PC-9 (cell line): ENCODE measurements around the gene IMP4. TPM values are rescaled to one million over a fixed set of nuclear protein-coding genes. Genes with fewer than 3 reads are reported as not detected.

Experiments used
- BruUV-seq: library from RNA; stranded (reverse); fragments of 400-500 nt; replicated peaks from 2 replicates; lab custom pipeline; 2021; lab: Mats Ljungman, UMichigan
- CTCF ChIA-PET: fragments of 300-600 bp; sonication (Branson Sonifier 250); formaldehyde crosslinking; loops from one replicate; lab custom pipeline; 2022; ENCODE audit warnings: antibody characterized with exemption; lab: Charles Lee
- POLR2A ChIA-PET: fragments of 300-600 bp; sonication (Branson Sonifier 250); formaldehyde crosslinking; loops from one replicate; lab custom pipeline; 2022; ENCODE audit warnings: antibody characterized with exemption; ENCODE audit not compliant: unreplicated experiment; lab: Charles Lee
- DNase-seq, 2 experiments: peaks; one replicate each; pipeline versions ENCODE4 v3.0.0 to v3.0.0-alpha.2; 2015 to 2022; ENCODE audit warnings: mixed read lengths in 1 of 2
- H2AFZ ChIP-seq: fragments of 200-600 bp; sonication (generic); 2 replicates; pipeline ENCODE4 v1.8.1; 2017; ENCODE audit warnings: antibody characterized with exemption
- H3F3A ChIP-seq: fragments of 200-600 bp; sonication (generic); 2 replicates; pipeline ENCODE4 v1.8.1; 2017; ENCODE audit warnings: antibody characterized with exemption, mild to moderate bottlenecking, low read depth; ENCODE audit not compliant: insufficient read depth
- H3K27ac ChIP-seq: fragments of 200-600 bp; sonication (generic); 2 replicates; pipeline ENCODE4 v1.6.1; 2016; ENCODE audit warnings: mixed run types
- H3K27me3 ChIP-seq: fragments of 200-600 bp; sonication (generic); 2 replicates; pipeline ENCODE4 v1.6.1; 2016; ENCODE audit warnings: low read depth, mixed run types; ENCODE audit not compliant: insufficient read depth
- H3K36me3 ChIP-seq: fragments of 200-600 bp; sonication (generic); 2 replicates; pipeline ENCODE4 v1.6.1; 2016; ENCODE audit warnings: low read depth, mixed run types
- H3K4me1 ChIP-seq: fragments of 200-600 bp; sonication (generic); replicated peaks from 2 replicates; pipeline ENCODE4 v1.6.1; 2016; ENCODE audit warnings: mixed run types; ENCODE audit not compliant: insufficient read depth
- H3K4me2 ChIP-seq: fragments of 200-600 bp; sonication (generic); 2 replicates; pipeline ENCODE4 v1.6.1; 2017; ENCODE audit warnings: mixed run types
- H3K4me3 ChIP-seq: fragments of 200-600 bp; sonication (generic); 2 replicates; pipeline ENCODE4 v1.6.1; 2016; ENCODE audit warnings: mixed run types
- H3K79me2 ChIP-seq: fragments of 200-600 bp; sonication (generic); 2 replicates; pipeline ENCODE4 v1.6.1; 2017; ENCODE audit warnings: low read depth, mixed run types
- H3K9me2 ChIP-seq: fragments of 200-600 bp; sonication (generic); 2 replicates; pipeline ENCODE4 v1.8.1; 2017; ENCODE audit warnings: mild to moderate bottlenecking; ENCODE audit not compliant: insufficient read depth
- H3K9me3 ChIP-seq: fragments of 200-600 bp; sonication (generic); 2 replicates; pipeline ENCODE4 v1.8.1; 2016; ENCODE audit warnings: low read depth; ENCODE audit not compliant: insufficient read depth
- H4K20me1 ChIP-seq: fragments of 200-600 bp; sonication (generic); 2 replicates; pipeline ENCODE4 v1.8.1; 2017; ENCODE audit not compliant: insufficient read depth
- CTCF ChIP-seq: fragments of 200-600 bp; sonication (generic); conservative IDR thresholded peaks from 2 replicates; pipeline ENCODE4 v1.6.1; 2017; ENCODE audit warnings: mixed run types, antibody characterized with exemption, mild to moderate bottlenecking, moderate library complexity
- EZH2 ChIP-seq: fragments of 200-600 bp; sonication (generic); IDR thresholded peaks from 2 replicates; pipeline ENCODE4 v1.8.0; 2017; ENCODE audit warnings: antibody characterized with exemption, low read depth
- intact Hi-C: fragments of 100-400 bp; cut with micrococcal nuclease; formaldehyde crosslinking; loops from one replicate; pipeline ENCODE4 v1.10.0; 2022; ENCODE audit not compliant: unreplicated experiment
- total RNA-seq: library from RNA; stranded (reverse); gene quantifications from 2 replicates; pipeline ENCODE4 v1.2.3, GENCODE V29; 2021

IMP4 gene
- total RNA-seq, 1 experiment from 2014 or later, result 76.8 TPM

GRCh38 chr2:130339885-130340745 lies 2.6 kb upstream of the IMP4 start:
- H2AFZ ChIP-seq, result no peak overlapping the region
- no peaks in the 10 kb centered on the region for H3K9me2 ChIP-seq
- H3K27me3 ChIP-seq, result no peaks in the 10 kb centered on the region
- H3K9me3 ChIP-seq, result no peaks in the 10 kb centered on the region
- TF ChIP-seq CTCF, result no peak
- no peak for TF ChIP-seq EZH2
- H3K4me3 ChIP-seq, result no peak overlapping the region
- ChIA-PET CTCF (no interaction called here), POLR2A (no interaction called here)
- H4K20me1 ChIP-seq, result peaks cover 3% of the 10 kb centered on the region; the same call in 1 of the 2 replicates
- peaks cover 5% of the 10 kb centered on the region; the same call in 1 of the 2 replicates for H3K36me3 ChIP-seq
- DNase-seq, result no peak
- peaks cover 19% of the 10 kb centered on the region for H3K79me2 ChIP-seq
- no TSS peak for BruUV-seq
- H3F3A ChIP-seq, result peaks cover 11% of the 10 kb centered on the region; the same call in 1 of the 2 replicates
- H3K4me1 ChIP-seq, result peaks cover 25% of the 10 kb centered on the region
- H3K4me2 ChIP-seq, result no peak overlapping the region
- intact Hi-C loops, result no loop called here
- H3K27ac ChIP-seq, result no peak overlapping the region

GRCh38 chr2:130341562-130342019 lies 1.1 kb upstream of the IMP4 start:
- Histone ChIP-seq H4K20me1 (peaks cover 3% of the 10 kb centered on the region; the same call in 1 of the 2 replicates), H3K4me3 (peak overlapping the region; percentile 90), H3K27ac (no peak overlapping the region), H3K79me2 (peaks cover 19% of the 10 kb centered on the region), H3F3A (peaks cover 11% of the 10 kb centered on the region; the same call in 1 of the 2 replicates), H3K4me1 (peaks cover 23% of the 10 kb centered on the region), H3K27me3 (no peaks in the 10 kb centered on the region), H2AFZ (peak overlapping the region; percentile 99), H3K4me2 (peak overlapping the region; percentile 83), H3K36me3 (peaks cover 8% of the 10 kb centered on the region; the same call in 1 of the 2 replicates), H3K9me2 (no peaks in the 10 kb centered on the region), H3K9me3 (no peaks in the 10 kb centered on the region)
- no TSS peak for BruUV-seq
- ChIA-PET CTCF (interaction anchor here (1.0 to 1.7 kb wide), 3 partner anchors 9 to 160 kb away, joined by 3 to 11 read pairs (median 4); partner anchors contain the start of gene SMPD4), POLR2A (interaction anchor here (0.6 kb wide), 1 partner anchor 161 kb away, joined by 22 read pairs; no protein-coding TSS in a partner anchor)
- TF ChIP-seq CTCF (no peak), EZH2 (no peak)
- intact Hi-C loops, result loop anchor here (1.0 to 2.0 kb wide), 2 partner anchors 31 to 51 kb away; no protein-coding TSS in a partner anchor
- DNase-seq, result peak in 1 of 2 experiments; percentile 25

GRCh38 chr2:130342020-130342532 lies 621 bp upstream of the IMP4 start:
- TSS peak; percentile 78 for BruUV-seq
- Histone ChIP-seq H2AFZ (peak overlapping the region; percentile 99), H3K9me3 (no peaks in the 10 kb centered on the region), H3K4me3 (peak overlapping the region; percentile 90), H3K27ac (peak overlapping the region; percentile 52), H3K4me2 (peak overlapping the region; percentile 83), H3K9me2 (no peaks in the 10 kb centered on the region), H4K20me1 (peaks cover 6% of the 10 kb centered on the region), H3K79me2 (peaks cover 19% of the 10 kb centered on the region), H3F3A (peaks cover 11% of the 10 kb centered on the region; the same call in 1 of the 2 replicates), H3K36me3 (peaks cover 8% of the 10 kb centered on the region; the same call in 1 of the 2 replicates), H3K27me3 (no peaks in the 10 kb centered on the region), H3K4me1 (peaks cover 20% of the 10 kb centered on the region)
- TF ChIP-seq CTCF, result no peak
- DNase-seq, result peak; percentile 90 to 92
- POLR2A ChIA-PET, result interaction anchor here (0.6 kb wide), 2 partner anchors 13 to 162 kb away, joined by 3 to 22 read pairs; no protein-coding TSS in a partner anchor
- CTCF ChIA-PET, result interaction anchor here (1.0 to 1.7 kb wide), 3 partner anchors 9 to 161 kb away, joined by 3 to 11 read pairs (median 4); partner anchors contain the start of gene SMPD4
- intact Hi-C loops, result loop anchor here (1.0 to 2.0 kb wide), 2 partner anchors 30 to 51 kb away; no protein-coding TSS in a partner anchor
